Subcutaneous adipose tissue (tissue), 4 donors: Measurements from ENCODE around the gene AFF3. TPM values are rescaled to one million over a fixed set of nuclear protein-coding genes. Genes with fewer than 3 reads are reported as not detected.

Experiments
- total RNA-seq, 4 donors: library from RNA; depleted of rRNA; stranded (reverse); fragments of >200 nt; gene quantifications; one replicate each; pipeline ENCODE4 v1.1.0, GENCODE V29; 2016
- TF ChIP-seq, protein P1 (sequence below): fragments of 450-650 bp; IDR thresholded peaks from one replicate; pipeline ENCODE4 v1.5.1; 2016; ENCODE audit warnings: low read depth, mild to moderate bottlenecking, control low read depth, antibody characterized with exemption, moderate library complexity

AFF3 gene
- total RNA-seq, 4 donors from 2014 or later, result 2.5 to 6.2 (median 5.6) TPM

DNA sequence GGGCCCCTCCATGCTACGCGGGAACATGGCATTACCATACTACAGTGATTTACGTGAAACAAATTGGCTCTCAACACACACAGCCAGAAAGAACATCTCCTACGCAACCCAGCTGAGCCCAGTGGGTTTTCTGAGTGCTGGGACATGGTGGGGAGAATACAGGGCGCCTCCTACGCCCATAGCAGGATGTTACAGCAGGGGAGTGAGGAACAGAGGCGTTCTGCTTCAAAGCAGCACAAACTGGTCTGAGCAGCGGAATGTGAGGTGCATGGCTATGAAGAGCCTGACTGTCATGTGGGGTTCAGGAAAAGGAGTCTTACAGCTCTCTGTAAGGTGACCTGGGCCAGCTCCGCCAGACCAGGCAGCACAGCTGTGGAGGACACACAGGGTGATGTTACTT is 543.9 kb downstream of the AFF3 start:
- TF ChIP-seq, protein P1, sequence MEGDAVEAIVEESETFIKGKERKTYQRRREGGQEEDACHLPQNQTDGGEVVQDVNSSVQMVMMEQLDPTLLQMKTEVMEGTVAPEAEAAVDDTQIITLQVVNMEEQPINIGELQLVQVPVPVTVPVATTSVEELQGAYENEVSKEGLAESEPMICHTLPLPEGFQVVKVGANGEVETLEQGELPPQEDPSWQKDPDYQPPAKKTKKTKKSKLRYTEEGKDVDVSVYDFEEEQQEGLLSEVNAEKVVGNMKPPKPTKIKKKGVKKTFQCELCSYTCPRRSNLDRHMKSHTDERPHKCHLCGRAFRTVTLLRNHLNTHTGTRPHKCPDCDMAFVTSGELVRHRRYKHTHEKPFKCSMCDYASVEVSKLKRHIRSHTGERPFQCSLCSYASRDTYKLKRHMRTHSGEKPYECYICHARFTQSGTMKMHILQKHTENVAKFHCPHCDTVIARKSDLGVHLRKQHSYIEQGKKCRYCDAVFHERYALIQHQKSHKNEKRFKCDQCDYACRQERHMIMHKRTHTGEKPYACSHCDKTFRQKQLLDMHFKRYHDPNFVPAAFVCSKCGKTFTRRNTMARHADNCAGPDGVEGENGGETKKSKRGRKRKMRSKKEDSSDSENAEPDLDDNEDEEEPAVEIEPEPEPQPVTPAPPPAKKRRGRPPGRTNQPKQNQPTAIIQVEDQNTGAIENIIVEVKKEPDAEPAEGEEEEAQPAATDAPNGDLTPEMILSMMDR, result no peak

DNA sequence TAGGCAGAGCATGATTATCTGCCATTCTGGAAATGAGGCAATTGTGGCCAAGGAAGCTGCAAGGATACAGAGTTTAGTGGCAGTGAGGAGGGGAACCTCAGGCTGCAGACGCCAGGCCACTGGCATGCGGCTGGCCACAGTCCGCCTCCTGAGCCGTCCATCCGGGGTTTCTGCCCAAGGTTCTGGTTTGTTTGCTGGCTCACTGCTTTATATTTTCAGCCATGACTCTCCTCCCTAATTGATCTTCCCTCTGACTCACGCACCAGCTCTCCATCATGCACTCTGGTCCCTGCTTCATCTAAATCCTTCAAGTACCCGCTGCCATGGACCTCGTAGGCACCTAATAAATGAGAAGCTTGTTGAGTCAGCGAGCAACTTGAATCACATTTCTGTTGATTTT is 544.8 kb downstream of the AFF3 start:
- TF ChIP-seq, protein P1, result no peak

DNA sequence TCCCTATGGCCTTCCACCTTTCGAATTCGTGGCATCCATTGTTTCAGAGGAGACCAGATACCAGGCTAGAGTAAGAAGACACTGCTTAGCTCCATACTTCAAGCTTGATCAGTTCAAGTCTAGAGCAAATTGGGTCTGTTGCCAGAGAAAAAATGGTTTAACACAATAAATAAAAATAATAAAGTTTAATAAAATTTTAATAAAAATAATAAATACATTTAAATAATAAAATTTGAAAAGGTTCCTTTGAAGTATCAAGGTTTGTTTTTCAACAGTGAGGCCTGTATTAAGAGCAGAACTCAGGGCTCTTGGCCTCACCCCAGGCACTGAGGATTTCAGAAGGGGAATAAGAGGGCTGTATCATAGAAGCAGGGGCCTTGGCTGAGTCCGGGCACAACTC is 547.0 kb downstream of the AFF3 start:
- TF ChIP-seq, protein P1, result no peak

DNA sequence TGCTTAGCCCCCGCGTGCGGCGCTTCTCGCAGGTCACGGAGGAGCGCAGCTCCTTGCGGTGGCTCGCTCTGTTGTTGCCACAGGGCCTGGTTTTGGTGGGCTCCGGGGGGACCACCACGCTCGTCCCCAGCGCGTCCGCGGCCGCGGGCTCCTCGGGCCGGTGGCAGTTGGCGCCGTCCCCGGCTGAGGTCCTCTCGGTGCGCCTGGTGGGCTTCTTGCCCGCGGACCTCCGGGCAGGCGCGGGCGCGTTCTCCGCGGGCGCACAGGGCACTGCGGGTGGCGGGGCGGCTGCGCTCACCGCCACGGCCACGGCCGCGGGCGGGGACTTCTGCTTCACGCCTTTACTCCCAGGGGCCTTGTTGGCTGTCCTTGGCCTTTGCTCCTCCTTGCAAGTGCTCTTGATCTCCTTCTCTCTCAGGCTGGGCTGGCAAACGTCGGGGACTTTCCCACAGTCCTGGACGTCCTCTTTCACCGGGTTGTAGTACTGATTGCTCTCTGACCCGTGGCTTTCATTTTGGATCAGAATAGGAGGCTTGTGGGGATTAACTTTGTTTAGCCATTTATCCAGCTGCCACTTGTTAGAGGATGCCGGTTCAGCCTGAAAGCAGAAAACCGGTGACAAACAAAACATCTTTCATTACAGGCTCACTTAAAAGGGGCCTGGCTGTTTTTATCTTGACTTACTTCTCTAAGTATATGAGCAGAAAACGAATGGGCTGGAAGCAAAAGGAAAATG is 548.5 kb downstream of the AFF3 start:
- TF ChIP-seq, protein P1, result no peak

DNA sequence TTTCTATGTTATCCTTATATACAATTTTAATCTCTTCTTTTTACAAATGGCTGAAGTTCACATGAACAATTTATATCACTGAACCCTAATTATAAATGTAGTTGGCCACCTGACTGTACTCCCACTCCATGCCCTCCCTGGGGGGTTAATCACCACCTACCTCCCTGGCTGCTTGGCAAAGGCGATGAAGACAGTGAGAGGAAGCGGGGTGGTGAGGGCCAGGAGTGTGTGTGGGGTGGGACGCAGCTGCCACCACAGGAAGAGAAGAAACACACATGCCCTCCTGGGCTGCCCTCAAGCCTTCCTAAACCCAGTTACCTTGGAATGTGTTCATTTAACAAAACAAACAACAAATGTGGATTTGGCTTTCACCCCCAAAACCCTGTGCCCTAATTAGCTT is 565.6 kb downstream of the AFF3 start:
- TF ChIP-seq, protein P1, result no peak

DNA sequence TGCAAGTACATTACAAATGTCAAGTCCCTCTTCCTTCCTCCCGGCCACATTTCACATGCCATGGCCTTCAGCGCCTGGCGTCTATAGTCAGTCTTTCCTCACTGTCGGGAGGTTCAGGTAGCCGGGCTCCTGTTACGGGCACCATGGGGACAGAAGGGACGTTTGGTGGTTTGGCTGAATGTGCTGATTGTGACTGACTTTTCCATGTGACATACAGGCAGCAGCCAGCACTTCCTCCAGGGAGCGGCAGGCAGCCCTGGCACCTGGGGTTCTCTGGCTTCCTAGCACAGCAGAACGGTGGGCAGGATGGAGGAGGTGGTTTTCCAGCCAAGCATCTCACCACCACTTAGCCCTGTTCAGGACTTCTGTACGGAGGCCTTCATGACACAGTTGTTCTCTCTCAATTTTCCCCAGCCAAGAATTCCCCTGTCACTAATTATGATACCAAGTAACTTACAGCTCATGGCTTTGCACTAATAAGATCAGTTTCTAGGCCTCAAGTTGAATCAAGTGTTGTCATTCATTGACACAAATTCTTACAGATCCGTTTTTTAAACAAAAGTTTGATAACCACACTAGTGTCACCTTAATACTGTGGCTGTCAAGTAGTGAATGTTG is 568.6 kb downstream of the AFF3 start:
- TF ChIP-seq, protein P1, result no peak

DNA sequence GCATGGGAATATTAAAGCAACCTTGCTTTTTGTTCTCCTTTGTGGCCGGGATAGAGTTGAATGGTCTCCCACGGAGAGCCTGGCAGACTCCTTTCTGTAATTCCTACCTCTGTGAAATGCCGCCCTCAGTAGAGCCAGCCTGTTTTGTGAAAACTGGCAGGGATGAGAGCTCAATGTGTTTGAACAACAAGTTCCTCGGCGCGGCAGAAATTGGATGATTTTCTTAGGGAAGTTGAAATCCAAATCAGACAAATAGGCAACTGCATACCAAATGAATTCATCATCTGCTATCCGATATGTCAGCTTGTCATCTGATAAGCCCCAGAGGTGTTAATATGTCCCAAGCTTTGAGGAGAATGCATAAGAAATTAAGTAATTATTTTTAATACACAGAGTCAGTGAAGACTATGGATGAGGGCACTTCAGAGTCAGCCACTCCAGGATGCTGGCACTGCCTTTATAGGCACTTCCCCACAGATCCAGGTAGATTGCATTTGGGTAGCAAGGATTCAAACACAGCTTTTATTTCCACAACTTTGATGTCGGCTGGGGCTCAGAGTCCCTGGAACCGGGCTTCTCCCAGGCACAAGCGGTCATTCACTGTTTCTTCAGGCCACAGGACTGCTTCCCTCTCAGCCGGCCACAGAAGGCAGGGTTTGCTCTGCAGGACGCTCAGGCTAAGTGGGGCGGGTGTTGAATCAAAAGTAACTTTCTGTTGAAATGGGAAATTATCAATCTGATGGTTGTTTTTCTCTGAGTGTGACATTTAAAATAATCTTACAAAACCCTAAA is 569.8 kb downstream of the AFF3 start:
- TF ChIP-seq, protein P1, result no peak
